HG02759 (cell line): Measurements from ENCODE around the gene MPPED2.

Source experiments
- ATAC-seq: cut with Tn5 transposase; IDR thresholded peaks from one replicate; pipeline ENCODE4 v1.9.1; 2021; ENCODE audit warnings: mild to moderate bottlenecking, moderate library complexity; ENCODE audit not compliant: unreplicated experiment

Gene MPPED2

GRCh38 chr11:30535818-30536217 is 50.3 kb downstream of the MPPED2 start:
- no peak for ATAC-seq

- no peak for ATAC-seq
Observed at GRCh38 chr11:30533445-30533947, 52.7 kb downstream of the MPPED2 start.

- no peak for ATAC-seq
Observed at GRCh38 chr11:30527566-30527965, 58.6 kb downstream of the MPPED2 start.

DNA sequence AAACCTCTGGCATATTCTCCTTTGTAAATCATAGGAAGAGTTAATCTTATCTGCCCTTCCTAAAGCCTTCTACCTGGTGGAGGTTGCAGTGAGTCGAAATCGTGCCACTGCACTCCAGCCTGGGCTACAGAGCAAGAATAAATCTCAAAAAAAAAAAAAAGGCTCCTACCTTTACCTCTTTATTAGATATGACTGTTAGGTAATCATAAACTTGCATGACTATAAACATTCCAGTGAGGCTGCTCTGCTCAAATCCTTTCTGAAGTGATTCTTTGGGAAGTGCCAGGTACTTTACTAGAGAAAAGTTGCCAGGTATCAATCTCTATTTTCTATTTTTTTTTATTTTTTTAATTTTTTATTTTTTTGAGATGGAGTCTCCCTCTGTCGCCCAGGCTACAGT is 59.6 kb downstream of the MPPED2 start:
- no peak for ATAC-seq

DNA sequence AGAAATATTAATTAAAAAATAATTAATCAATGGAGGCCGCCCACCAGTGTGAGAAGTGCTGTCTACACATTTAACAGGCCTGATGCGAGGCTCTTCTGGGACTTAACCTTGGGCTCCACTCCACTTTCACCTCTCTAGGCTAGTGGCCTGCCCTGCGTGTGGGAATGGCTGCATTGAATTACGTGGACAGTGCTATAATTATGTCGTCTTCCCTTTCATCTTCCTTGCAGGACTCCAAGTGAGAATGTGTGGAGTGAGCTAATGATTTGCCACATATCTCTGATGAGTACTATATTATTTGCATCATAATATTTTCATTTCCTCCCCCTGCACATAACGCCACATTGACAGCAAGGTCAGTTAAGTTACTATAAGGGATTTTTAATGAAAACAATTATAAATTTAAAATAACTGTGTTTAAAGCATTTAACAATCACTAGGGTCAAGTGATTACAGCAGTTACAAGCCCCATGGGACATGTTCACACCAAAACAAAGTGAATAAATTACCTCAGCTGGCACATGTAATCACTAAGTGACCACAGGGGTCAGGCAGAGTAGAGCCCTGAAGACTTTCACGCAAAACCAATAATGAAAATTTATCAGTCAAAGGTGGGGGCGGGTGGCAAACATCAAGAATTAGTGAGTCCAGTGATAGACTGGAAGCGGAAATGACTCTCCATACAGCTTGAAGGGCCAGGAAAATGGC is 63.5 kb downstream of the MPPED2 start:
- no peak for ATAC-seq

- ATAC-seq, result no peak
Observed at GRCh38 chr11:30521297-30522071, 64.7 kb downstream of the MPPED2 start.

DNA sequence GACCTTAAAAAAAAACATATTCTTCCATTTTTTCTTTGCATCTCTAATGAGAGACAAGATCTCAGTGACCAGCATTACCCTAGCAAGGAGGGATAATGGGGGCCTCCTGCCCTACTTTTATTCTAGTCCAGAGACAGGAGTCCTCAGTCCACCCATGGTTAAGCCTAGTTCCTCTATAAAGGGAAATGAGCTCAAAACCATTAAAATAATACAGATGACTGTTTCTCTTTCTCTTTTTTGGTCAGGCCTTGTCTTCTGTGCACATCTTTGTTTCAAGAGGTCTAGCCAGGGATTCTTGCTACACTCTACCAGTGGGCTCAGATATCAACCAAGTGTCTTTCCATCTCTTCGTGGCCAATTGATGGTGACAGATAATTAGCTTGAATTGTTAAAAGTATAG is 73.1 kb downstream of the MPPED2 start:
- no peak for ATAC-seq

- ATAC-seq, result no peak
Observed at GRCh38 chr11:30511408-30511807, 74.7 kb downstream of the MPPED2 start.

DNA sequence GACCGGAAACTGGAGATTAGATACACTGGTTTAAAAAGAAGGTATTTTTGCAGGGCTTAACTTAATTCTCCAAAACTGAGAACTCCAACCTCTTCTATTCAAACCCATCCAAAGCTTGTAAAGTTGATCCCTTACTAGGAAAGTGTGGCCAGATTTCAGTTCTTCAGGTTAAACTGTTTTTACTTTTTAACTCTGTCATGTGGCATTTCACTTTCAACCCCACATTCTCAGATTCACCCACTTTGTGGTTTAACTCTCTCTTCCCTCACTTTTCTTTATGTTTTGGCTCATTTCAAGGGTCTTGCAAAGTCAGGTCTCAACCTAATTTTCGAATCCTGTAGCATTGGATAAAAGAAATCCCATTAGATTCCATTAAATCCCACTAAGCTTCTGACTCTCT is 75.4 kb downstream of the MPPED2 start:
- ATAC-seq, result no peak

DNA sequence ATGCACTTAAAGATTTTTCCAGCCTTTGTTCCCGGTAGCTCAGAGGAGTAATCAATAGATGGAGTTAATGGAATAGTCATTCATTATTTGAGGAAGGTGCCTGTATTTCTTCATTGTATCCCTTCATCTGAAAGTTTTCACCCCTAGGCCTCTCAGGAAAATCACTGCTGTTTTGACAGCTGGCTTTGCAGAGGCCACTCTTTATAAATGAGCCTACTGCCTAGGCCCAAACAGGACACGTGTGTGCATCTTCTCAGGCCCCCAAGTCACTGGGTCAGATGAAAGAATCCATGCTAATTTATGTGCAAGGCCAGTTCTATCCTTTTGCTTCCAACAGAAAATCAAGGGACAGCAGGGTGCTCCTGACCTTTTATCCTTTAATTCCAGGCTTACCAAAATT is 76.8 kb downstream of the MPPED2 start:
- ATAC-seq, result no peak

GRCh38 chr11:30508594-30508993 is 77.6 kb downstream of the MPPED2 start:
- ATAC-seq, result no peak

GRCh38 chr11:30505603-30506002 is 80.5 kb downstream of the MPPED2 start:
- ATAC-seq, result no peak

- ATAC-seq, result no peak
Observed at GRCh38 chr11:30504468-30504867, 81.7 kb downstream of the MPPED2 start.

DNA sequence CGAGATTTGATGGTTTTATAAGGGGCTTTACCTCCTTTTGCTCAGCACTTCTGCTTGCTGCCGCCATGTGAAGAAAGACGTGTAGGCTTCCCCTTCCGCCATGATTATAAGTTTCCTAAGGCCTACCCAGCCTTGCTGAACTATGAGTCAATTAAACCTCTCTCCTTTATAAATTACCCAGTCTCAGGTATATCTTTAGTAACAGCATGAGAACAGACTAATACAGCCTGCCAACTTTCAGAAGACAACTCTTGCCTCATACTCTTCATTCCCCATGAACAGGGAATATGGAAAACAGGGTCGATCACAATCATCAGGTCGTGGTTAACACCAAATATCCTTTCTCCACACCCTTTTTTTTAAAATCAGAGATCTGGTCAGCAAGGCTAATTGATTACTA is 83.0 kb downstream of the MPPED2 start:
- ATAC-seq, result no peak

DNA sequence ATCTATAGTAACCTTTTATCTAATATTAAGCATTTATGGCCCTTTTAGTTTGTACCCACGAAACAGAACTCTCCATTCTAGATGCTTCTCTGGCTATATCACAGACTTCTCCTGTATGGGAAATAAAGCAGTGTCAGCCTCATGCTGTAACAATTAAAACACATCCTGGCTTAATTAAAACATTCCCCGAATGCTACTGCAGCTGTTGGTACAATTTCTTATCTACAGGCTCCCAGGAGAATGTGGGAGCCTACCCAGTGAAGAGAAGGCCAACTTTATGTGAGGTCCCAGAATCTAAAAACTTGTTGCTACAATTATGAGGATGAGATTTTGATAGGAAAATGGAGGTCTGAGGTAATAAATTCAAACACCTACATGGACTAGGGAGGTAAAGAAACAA is 83.8 kb downstream of the MPPED2 start:
- ATAC-seq, result no peak

- no peak for ATAC-seq
Observed at GRCh38 chr11:30501744-30502143, 84.4 kb downstream of the MPPED2 start.

DNA sequence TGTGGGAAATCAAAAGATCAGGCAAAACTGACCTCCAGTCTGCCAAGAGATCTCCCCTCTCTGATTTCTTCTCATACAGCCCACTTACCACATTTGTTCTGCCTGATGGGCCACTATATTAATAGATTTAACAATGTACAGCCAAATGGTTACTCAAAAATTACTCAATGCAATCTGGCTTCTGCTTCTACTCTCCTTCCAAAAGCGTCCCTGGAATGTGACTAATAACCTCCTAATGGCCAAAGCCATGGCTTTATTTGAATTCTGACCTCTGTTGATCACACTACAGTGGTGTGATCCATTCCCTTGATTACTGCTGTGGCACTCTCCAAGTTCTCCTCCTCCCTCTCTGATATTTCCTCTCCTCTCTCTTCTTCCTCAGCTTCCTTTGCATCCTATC is 86.2 kb downstream of the MPPED2 start:
- ATAC-seq, result no peak

GRCh38 chr11:30497600-30497999 is 88.6 kb downstream of the MPPED2 start:
- ATAC-seq, result no peak

DNA sequence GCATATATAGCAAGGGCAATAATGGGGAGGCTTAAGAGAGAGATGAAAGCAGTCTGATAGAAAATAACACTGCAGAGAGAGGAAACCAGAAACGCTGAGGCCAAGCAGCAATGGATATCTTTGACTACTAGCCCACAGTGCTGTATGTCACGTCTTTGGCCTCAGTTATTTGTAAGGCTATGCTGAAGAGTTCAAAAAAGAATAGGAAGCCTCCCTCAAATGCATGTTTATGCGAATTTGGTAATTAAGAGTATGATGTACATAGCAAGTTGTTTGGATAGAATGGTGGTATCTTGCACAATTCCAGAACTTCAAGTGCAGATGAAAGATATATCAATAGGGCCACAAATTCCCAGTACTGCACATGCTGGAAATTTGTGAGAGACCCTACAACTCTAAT is 89.2 kb downstream of the MPPED2 start:
- ATAC-seq, result no peak

GRCh38 chr11:30495437-30495836 is 90.7 kb downstream of the MPPED2 start:
- ATAC-seq, result no peak

GRCh38 chr11:30489511-30489910 is 96.6 kb downstream of the MPPED2 start:
- no peak for ATAC-seq

DNA sequence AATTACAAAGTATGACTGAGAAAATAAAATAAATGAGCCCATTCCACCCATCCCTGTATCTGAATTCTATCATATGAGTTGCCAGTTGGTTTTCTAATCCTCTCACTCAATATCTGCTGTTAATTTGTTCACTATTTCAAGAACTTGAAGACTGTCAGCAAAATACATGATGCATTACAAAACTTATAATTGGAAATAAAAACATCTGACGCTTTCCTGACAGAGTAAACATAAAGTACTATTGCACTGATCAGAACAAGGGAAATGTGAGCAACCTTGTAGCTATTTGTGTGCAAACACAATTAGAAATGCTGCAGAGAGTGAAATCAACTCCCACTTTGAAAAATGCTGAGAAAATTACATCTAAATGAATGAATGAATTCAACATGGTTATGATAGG is 97.1 kb downstream of the MPPED2 start:
- ATAC-seq, result no peak
